ENCODE measurements around the gene IP6K2. TPM values are rescaled to one million over a fixed set of nuclear protein-coding genes. Genes with fewer than 3 reads are reported as not detected.
A peak's percentile ranks its signal among the peaks of the same experiment; 100 is the strongest.
"Not testable (repeated sequence)": the region's sequence is repeated elsewhere in the genome, so short reads cannot be mapped to it uniquely, and the experiment has no call there.

The IP6K2 gene
- polyA plus RNA-seq (2012; ENCODE audit: insufficient read depth, insufficient read length, low read depth), result 102 TPM

GRCh38 chr3:48716982-48717746, at the start of gene IP6K2:
Gene IP6K2 (minus strand): TSS chr3:48717221. CDS start chr3:48695291, 21,930 bp downstream.
- peak within 1 kb of the TSS; percentile 96 for H3K4me3 ChIP-seq (ENCODE audit: low read depth, low read length)
- TF ChIP-seq CTCF (IDR thresholded peaks at IDR 0.05; ENCODE audit: low read depth, low read length), result no peak
- no peaks in the 10 kb centered on the region for H3K4me1 ChIP-seq
- peak; percentile 96 for DNase-seq
- no peaks in the 10 kb centered on the region for H3K9me3 ChIP-seq
- peaks cover 29% of the 10 kb centered on the region for H3K36me3 ChIP-seq
- no peaks in the 10 kb centered on the region for H3K27me3 ChIP-seq

- H3K4me3 ChIP-seq (ENCODE audit: low read depth, low read length), result no peak overlapping the region
- DNase-seq, result no peak
- no peaks in the 10 kb centered on the region for H3K36me3 ChIP-seq
- peak; percentile 36 for TF ChIP-seq CTCF (IDR thresholded peaks at IDR 0.05; ENCODE audit: low read depth, low read length)
- H3K9me3 ChIP-seq, result no peaks in the 10 kb centered on the region
- no peaks in the 10 kb centered on the region for H3K4me1 ChIP-seq
- H3K27me3 ChIP-seq, result no peaks in the 10 kb centered on the region
Measured at GRCh38 chr3:48765376-48765775, 48.4 kb upstream of the IP6K2 start.

GRCh38 chr3:48762816-48763215, 45.8 kb upstream of the IP6K2 start:
- DNase-seq, result no peak
- Histone ChIP-seq H3K4me3 (ENCODE audit: low read depth, low read length) (no peak overlapping the region), H3K36me3 (no peaks in the 10 kb centered on the region), H3K9me3 (no peaks in the 10 kb centered on the region), H3K4me1 (no peaks in the 10 kb centered on the region), H3K27me3 (no peaks in the 10 kb centered on the region)
- TF ChIP-seq CTCF (IDR thresholded peaks at IDR 0.05; ENCODE audit: low read depth, low read length), result no peak

GRCh38 chr3:48759991-48760540, 43.0 kb upstream of the IP6K2 start:
- not testable (repeated sequence) for H3K9me3 ChIP-seq; H3K27me3 ChIP-seq; H3K4me3 ChIP-seq (ENCODE audit: low read depth, low read length); DNase-seq; H3K4me1 ChIP-seq; H3K36me3 ChIP-seq

GRCh38 chr3:48759531-48759930, 42.5 kb upstream of the IP6K2 start:
- not testable (repeated sequence) for H3K4me1 ChIP-seq; H3K36me3 ChIP-seq; H3K27me3 ChIP-seq; DNase-seq; H3K4me3 ChIP-seq (ENCODE audit: low read depth, low read length); H3K9me3 ChIP-seq

GRCh38 chr3:48759071-48759470, 42.0 kb upstream of the IP6K2 start:
- Histone ChIP-seq H3K36me3 (no peaks in the 10 kb centered on the region), H3K27me3 (no peaks in the 10 kb centered on the region), H3K4me3 (ENCODE audit: low read depth, low read length) (no peak overlapping the region), H3K9me3 (no peaks in the 10 kb centered on the region), H3K4me1 (no peaks in the 10 kb centered on the region)
- no peak for TF ChIP-seq CTCF (IDR thresholded peaks at IDR 0.05; ENCODE audit: low read depth, low read length)
- DNase-seq, result no peak

- no peaks in the 10 kb centered on the region for H3K27me3 ChIP-seq
- no peaks in the 10 kb centered on the region for H3K4me1 ChIP-seq
- DNase-seq, result no peak
- H3K4me3 ChIP-seq (ENCODE audit: low read depth, low read length), result no peak overlapping the region
- no peaks in the 10 kb centered on the region for H3K9me3 ChIP-seq
- no peak for TF ChIP-seq CTCF (IDR thresholded peaks at IDR 0.05; ENCODE audit: low read depth, low read length)
- H3K36me3 ChIP-seq, result no peaks in the 10 kb centered on the region
Measured at GRCh38 chr3:48756640-48757039, 39.6 kb upstream of the IP6K2 start.

All from BE2C (cell line).